NCI-H446 (cell line): ENCODE measurements around the gene KRTAP12-2.
"Not testable (repeated sequence)": the region's sequence is repeated elsewhere in the genome, so short reads cannot be mapped to it uniquely, and the experiment has no call there.

Experiments
- DNase-seq, 2 experiments: peaks; one replicate each; lab custom pipeline; 2025; lab: John Stamatoyannopoulos, UW

Gene KRTAP12-2

DNA sequence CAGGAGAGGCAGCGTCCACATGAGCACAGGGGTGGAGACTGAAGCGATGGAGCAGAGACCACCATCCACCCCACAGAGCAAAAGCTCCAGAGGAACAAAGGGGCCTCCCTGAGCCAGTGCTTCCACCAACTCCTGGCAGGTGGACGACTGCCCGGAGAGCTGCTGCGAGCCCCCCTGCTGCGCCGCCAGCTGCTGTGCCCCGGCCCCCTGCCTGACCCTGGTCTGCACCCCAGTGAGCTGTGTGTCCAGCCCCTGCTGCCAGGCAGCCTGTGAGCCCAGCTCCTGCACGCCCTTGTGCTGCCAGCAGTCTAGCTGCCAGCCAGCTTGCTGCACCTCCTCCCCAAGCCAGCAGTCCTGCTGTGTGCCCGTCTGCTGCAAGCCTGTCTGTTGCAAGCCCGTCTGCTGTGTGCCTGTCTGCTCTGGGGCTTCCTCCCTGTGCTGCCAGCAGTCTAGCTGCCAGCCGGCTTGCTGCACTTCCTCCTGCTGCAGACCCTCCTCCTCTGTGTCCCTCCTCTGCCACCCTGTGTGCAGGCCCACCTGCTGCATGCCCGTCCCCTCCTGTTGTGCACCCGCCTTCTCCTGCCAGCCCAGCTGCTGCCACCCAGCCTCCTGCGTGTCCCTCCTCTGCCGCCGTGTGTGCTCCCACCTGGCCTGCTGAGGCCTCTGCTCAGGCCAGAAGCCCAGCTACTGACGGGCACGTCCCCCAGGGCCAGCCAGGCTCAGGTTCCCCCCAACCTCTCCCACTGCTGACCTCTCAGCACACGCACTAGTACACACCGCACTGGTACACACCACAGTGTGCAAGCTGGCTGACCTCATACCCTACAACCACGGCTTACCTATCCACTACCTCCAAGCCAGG lies 35.6 kb upstream of the KRTAP12-2 start:
- DNase-seq: peak; percentile 8 to 54

DNA sequence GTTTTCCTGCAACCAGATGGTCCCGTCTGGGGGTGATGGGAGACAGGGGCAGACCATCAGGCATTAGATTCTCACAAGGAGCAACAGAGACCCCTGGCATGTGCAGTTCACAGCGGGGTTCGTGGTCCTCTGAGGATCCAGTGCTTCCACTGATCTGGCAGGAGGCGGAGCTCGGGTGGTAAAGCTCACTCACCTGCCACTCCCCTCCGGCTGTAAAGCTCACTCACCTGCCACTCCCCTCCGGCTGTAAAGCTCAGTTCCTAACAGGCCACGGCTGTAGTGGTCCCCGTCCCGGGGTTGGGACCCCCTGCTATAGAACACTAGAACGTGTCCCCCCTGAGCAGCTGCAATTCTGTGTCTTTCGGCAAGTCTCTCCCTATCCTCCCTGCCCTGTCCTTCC lies 34.8 kb upstream of the KRTAP12-2 start:
- no peak for DNase-seq

DNA sequence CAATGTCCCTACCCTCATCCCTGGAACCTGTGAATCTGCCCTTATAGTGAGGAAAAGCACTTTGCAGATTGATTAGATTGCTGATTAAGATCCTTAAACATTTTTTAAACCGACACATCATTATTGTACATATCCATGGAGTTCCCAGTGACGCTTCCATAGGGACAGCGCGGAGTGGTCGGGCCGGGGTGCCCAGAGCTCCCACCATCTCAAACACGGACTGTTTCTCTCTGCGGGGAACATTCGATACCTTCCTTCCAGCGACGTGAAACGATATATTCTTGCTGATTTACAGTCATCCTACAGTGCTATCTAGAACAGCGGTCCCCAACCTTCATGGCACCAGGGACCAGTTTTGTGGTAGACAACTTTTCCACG lies 34.3 kb upstream of the KRTAP12-2 start:
- DNase-seq: no peak

DNA sequence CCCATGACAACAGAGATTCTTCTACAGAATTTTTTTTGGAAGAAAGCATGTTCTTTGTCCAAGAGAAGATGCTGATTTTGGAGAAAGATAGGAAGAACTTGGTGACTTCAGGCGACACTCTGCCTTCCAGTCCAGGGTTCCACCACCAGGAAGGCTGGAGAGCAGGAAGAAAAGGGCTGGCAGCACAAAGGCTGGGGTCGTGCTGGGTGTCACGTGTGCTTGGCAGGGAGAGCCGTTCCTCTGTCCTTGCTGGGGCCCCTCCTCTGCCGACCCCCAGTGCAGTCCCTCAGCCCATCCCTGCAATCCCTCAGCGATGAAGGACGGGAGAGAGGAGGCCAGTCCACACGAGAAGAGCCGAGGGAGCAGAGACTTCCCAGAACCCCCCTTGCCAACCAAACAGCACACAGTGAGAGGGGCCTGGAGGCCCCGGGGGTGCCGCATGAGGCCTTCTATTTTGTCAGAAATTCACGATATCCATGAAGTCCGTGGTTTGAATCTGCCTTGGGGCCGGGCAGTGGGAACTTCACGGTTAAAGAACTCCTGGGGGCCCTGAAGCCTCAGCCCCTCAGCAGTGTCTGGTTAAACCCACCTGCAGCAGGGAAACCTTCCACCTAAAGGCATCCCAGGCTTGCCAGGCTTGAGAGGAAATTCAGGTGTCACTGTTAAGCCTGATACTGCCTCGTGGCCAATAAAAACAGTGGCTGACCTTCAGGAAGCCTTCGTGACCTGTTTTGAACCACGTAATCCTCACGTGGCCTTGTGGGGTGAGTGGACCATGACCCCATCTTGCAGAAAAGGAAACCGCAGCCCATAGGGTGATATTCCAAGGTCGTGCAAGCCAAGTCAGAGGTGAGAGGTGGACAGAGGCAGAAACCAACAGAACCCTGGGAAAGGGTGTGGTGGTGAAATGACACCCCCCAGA lies 33.6 kb upstream of the KRTAP12-2 start:
- DNase-seq: no peak

DNA sequence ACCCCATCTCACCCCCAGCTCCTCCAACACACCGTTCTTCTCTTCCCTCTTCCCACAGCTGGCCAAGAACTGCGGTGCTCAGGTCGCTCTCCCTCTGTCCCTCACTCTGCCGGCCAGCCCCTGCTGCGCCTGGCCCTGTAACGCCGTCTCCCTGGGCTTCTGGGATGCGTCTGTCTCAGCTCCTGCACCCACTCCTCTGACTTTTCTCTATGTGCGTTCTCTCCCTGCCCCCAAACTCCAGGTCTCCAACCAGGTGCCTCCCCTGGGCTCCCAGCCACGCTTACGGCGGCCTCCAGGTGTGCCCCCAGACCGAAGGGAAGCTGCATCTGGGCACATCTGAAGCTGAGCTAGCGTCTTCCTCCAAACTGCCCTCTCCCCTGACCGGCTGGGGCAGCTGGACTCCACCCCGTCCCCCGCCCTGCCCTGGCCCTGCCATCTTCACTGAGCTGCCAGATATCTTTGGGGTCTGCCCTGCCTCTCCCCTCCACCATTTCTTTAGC lies 32.8 kb upstream of the KRTAP12-2 start:
- DNase-seq: no peak

DNA sequence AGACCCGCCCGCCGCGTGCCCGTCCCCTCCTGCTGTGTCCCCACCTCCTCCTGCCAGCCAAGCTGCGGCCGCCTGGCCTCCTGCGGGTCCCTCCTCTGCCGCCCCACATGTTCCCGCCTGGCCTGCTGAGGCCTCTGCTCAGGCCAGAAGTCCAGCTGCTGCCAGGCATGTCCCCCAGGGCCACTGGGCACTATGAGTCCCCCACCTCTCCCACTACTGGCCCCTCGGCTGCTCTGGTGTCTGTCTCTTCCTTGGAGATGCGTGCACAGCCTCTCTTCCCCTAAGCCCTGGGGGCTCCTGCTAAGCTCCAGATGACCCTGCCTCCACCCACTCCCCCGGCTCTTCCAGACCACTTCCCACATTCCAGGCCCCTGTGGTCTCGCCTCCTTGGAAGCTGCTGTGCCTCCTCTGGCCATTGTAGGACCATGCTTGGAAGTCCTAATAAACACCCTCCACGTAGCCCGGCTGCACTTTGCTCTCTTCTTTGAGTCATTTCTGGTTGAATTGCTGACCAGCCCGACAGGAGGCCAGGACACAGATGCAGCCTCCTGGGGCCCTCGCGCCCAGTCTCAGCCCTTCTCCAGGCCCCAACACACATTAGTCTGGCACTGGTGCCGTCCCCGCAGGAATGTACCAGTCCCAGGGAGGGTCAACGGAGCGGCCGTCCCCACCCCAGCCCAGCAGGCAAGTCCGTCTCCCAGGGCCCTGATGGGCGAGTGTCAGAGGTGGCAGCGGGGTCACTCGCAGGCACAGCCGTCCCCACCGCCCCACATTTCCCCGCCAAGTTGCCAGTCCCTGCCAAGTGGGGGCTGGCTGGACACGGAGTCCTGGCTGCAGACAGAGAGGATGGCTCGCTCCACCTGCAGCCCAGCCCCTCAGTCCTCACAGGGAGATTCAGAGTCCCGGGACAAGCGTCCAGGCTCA lies 31.3 kb upstream of the KRTAP12-2 start:
- no peak for DNase-seq

DNA sequence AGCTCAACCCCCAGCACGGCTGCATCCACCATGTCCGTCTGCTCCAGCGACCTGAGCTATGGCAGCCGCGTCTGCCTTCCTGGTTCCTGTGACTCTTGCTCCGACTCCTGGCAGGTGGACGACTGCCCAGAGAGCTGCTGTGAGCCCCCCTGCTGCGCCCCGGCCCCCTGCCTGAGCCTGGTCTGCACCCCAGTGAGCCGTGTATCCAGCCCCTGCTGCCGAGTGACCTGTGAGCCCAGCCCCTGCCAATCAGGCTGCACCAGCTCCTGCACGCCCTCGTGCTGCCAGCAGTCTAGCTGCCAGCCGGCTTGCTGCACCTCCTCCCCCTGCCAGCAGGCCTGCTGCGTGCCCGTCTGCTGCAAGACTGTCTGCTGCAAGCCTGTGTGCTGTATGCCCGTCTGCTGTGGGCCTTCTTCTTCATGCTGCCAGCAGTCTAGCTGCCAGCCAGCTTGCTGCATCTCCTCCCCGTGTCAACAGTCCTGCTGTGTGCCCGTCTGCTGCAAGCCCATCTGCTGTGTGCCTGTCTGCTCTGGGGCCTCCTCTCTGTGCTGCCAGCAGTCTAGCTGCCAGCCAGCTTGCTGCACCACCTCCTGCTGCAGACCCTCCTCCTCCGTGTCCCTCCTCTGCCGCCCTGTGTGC lies 30.6 kb upstream of the KRTAP12-2 start, which contains the start of gene KRTAP10-12:
Gene KRTAP10-12 (plus strand): TSS at position 1 of the 639 bp plus-strand sequence. CDS start 30 bp downstream, at position 31.
- DNase-seq: not testable (repeated sequence)

DNA sequence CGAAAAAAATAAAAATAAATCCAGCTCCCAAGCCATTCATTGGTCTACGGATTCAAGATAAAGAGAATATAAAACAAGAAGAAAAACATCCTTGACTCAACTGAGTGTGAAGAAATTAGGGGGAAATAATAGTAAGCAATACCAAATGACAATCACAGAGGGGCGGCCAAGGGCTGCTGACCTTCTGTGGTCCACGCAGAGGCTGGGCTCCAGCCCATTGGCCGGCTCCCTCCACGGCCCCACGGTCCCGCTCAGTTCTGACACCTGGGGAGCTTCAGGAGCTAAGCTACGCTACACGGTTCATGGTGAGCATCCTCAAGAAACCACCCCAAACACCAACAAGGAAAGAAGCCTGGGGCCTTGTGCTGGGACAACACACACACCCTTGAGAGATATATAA lies 29.8 kb upstream of the KRTAP12-2 start:
- DNase-seq: no peak

DNA sequence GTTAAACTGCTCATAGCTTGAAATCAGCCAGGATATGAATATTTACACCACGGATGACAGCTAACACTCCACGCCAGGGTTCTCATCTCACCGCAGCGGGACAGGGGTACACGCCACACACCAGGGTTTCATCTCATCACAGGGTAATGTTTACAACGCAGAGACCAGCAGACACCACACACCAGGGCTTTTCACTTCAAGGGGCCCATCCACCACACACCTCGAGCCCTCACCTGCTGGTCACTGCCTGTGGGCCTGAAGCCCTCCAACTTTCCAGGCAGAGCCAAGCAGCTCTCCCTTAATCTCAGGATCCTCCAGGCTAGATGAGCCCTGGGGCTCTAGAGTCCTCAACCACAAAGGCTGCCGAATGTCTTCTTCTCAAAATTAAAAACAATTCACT lies 28.9 kb upstream of the KRTAP12-2 start:
- no peak for DNase-seq

DNA sequence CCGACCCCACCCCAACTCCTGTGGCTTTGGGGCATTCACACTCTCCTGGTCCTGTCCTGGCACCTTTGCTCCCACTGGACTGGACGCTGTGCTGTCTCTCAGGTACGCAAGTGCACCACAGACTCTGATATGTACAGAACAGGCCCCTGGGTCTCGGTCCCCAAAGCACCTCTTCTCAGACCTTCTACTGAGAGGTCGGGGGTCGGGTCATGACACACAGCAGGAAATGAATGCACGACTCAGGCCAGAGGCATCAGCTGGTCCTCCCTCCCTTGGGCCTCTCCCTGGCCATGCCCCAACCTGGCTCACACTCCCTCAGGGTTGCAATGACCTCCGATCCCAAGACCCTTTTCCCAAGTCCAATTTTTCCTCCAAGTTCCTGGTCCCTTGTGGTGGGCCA lies 28.5 kb upstream of the KRTAP12-2 start:
- no peak for DNase-seq

DNA sequence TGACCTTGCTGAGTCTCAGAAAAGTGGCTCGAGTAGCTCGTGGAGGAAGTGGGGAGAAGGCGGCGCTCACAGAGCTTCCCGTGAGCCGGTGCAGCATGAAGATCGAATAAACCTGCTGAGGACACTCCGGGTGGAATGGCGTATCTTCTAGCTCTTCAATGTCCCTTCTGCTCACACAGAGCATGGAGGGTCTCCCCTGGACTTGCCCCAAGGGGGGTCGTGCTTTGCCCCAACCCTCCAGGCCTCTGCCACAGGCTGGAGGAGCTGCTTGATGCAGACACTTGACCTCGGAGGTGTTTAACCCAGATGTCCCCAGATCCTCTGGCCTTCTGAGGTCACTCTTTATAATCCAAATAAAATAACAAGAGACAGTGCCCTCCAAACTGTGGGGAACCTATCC lies 28.0 kb upstream of the KRTAP12-2 start:
- no peak for DNase-seq

DNA sequence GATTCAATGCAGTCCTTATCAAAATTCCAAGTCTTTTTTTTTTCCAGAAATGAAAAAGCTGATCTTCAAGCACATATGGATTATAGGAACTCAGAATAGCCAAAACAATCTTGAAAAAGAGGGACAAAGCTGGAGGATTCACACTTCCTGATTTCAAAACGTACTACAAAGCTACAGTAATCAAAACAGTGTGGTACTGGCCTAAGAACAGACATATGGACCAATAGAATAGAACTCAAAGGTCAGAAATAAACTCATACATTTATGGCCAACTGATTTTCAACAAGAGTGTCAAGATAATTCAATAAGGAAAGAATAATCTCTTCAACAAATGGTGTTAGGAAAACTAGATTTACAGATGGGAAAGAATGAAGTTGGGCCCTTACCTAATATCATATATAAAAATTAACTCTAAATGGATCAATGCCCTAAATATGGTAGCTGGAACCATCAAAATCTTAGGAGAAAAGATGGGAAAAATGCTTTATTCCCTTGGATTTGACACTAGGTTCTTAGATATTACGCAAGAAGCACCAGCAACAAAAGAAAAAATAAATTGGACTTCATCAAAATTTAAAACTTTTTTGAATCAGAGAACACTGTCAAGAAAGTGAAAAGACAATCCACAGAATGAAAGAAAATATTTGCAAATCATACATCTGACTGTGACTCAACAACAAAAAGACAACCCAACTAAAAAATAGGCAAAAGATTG lies 26.2 kb upstream of the KRTAP12-2 start:
- no peak for DNase-seq

DNA sequence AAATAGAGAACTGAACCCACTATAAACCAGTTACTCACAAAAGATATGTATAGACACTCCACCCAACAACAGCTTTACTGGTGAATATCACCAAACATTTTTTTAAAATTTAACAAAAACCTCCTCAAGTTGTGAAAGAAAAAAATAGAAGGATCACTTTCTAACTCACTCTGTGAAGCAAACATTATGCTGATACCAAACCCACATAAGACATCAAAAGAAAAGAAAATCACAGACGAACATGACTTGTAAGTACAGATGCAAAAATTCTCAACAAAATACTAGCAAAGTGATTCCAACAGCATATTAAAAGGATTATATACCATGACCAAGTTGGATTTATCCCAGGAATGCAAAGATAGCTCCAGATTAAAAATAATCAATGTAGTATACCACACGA lies 25.0 kb upstream of the KRTAP12-2 start:
- DNase-seq: no peak

DNA sequence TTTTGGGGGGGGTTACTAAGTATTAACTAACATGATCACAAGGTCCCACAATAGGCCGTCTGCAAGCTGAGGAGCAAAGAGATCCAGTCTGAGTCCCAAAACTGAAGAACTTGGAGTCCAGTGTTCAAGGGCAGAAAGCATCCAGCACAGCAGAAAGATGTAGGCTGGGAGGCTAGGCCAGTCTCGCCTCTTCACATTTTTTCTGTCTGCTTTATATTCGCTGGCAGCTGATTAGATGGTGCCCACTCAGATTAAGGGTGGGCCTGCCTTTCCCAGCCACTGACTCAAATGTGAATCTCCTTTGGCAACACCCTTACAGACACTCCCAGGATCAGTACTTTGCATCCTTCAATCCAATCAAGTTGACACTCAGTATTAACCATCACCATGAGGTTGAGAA lies 23.0 kb upstream of the KRTAP12-2 start:
- DNase-seq: not testable (repeated sequence)

DNA sequence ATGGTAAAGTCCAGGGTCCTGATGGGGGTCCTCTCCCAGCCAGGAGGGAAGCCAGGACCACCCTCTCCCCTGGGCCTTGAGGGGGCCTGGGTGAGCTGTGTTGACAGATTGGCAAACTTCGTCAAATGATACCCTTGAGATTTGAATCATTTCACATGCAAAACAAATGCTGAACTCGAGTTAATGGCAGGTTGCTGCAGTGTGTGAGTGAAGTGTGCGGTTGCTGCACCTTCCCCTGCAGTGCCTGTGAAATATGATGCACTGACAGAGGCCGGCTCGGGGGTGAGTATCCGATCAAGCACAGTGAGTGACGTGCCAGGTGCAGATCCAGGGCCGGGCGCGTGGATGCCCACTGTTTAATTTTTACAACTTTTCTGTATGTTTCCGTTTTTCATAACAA lies 20.9 kb upstream of the KRTAP12-2 start:
- DNase-seq: no peak

DNA sequence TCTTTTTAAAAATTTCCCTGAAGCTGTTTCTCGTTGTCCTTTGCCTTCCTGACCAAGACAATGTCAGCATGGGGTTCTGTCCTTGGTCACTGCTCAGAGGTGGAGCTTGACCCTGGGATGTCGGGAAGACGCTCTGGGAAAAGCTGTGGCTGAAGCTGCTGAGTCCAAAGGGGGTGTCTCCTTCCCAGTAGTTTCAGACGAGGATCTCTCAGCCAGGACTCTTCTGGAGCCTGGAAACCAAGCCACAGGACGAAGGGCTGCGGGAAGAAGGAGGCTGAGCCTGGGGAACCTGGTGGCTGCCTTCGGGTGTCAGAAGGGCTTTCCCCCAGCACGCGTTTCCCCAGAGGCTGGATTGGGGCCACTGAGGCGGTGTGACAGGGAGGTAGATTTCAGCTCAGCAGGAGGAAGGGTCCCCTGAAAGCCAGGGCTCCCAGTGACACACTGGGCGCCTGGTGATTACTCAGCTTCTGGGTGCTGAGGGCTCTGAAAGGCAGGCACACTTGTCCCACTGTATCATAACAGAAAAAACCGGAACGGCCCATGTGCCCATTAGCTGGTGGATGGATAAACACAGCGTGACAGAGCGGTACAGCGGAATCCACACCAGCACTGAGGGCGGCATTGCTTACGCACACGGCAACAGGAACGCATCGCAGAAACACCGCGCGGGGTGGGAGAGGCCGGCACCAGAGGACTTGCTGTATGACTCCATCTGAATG lies 20.3 kb upstream of the KRTAP12-2 start:
- no peak for DNase-seq

DNA sequence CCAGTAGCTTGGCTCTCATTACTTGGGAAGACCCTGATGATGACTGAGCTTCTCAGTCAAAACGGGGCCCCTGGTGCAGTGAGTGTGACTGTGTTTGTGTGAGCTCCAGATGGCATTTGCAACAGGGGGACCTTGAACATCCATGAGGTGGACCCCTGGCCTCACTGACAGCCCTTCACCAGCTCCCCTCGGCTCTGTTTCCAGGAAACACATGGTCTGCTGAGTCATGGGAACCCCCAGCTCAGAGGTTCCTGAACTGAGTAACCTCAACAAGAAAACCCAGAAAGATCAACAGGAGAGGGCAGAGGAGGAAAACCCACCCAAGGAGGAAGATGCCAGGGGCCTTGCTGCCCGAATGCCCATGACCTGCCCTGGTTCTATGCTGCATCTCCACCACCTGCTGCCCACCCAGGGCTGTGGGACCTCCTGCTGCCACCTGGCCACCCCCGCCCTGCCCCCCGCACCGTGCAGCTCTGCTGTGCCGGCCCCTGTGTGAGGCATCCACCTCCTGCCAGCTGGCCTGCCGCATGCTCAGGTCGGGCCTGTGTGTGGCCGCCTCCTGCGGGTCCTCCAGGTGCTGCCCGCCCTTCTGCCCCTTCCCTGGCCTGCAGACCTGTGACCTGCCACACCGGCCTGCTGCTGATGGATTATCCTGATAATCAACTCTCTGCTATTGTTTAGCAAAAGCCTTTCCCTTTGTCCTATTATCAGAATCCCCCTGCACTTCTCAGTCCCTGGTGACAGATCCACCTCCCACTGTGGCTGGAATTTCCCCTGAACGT lies 19.5 kb upstream of the KRTAP12-2 start:
- no peak for DNase-seq

DNA sequence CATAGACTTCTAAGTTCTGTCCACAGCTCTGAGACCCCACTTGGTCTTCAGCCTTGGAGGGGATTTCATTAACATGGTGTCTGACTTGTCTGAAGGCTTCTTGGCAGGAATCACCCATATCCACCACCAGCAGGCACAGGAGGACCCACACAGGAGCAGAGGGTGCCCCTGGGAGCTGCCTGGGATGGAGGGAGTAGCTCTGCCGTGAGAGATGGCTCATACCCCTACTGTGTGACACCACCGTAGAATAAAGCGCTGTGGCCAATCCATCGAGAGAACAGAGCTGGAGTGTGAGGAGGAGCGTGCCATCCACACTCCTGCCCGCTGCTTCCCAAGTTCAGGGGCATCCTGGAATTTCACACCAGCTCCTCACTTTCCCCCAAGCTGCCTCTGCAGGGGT lies 18.3 kb upstream of the KRTAP12-2 start:
- DNase-seq: not testable (repeated sequence)

DNA sequence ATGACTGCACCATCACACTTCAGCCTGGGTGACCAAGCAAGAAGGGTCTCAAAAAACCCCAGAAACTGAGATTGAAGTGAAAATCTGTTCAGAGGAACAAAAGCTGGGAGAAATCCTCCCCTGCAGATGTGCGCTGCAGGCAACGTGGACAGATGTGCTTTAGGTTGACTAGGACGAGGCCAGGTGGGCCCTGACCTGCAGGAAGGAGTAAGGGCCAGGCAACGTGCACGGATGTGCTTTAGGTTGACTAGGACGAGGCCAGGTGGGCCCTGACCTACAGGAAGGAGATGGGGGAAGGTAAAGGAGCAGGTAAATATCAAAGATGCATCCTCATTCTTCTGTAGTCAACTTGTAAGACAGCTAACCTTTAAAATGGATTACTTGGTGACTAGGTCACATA lies 17.8 kb upstream of the KRTAP12-2 start:
- no peak for DNase-seq
